Large intestine (tissue), 12 donors: ENCODE results near the gene OLFML1. TPM values are rescaled to one million over a fixed set of nuclear protein-coding genes. Genes with fewer than 3 reads are reported as not detected.
A peak's percentile ranks its signal among the peaks of the same experiment; 100 is the strongest.

Source experiments
- DNase-seq, 2 donors: peaks; one replicate each; pipeline versions ENCODE4 v3.0.0 to v3.0.0-alpha.2; 2013
- H3K27ac ChIP-seq: one replicate; pipeline ENCODE4 v1.5.1; 2013; ENCODE audit warnings: low read length
- H3K27me3 ChIP-seq: 2 replicates; pipeline ENCODE4 v1.6.1; 2013; ENCODE audit warnings: low read length; ENCODE audit not compliant: control insufficient read depth, insufficient read depth
- H3K36me3 ChIP-seq: 2 replicates; pipeline ENCODE4 v1.6.1; 2013; ENCODE audit warnings: low read length; ENCODE audit not compliant: control insufficient read depth, insufficient read depth
- H3K4me1 ChIP-seq: one replicate; pipeline ENCODE4 v1.6.1; 2013; ENCODE audit warnings: low read length; ENCODE audit not compliant: control insufficient read depth, insufficient read depth
- H3K4me3 ChIP-seq: one replicate; pipeline ENCODE4 v1.5.1; 2013; ENCODE audit warnings: low read length
- H3K9me3 ChIP-seq: one replicate; pipeline ENCODE4 v1.6.1; 2013; ENCODE audit warnings: mild to moderate bottlenecking, low read depth, low read length, moderate library complexity; ENCODE audit not compliant: control insufficient read depth
- WGBS: methylation state at CpG from one replicate; pipeline ENCODE4 v1.1.5; 2013; ENCODE audit warnings: low lambda C conversion rate; ENCODE audit not compliant: insufficient coverage; 5-methylcytosine and 5-hydroxymethylcytosine counted together
- long read RNA-seq, 11 donors: transcript quantifications; one replicate each; lab custom pipeline, GENCODE V29; 2026
- polyA plus RNA-seq: library from polyadenylated mRNA; unstranded; fragments of 120-200 nt; gene quantifications from one replicate; pipeline ENCODE4 v1.2.1, GENCODE V29; 2013

The OLFML1 gene
- polyA plus RNA-seq: 15.4 TPM
- long read RNA-seq, donor 1, partial matches to known transcripts: 0 of 4 reads
- long read RNA-seq, donor 1, other reads (novel, unspliced or antisense): 0 of 4 reads
- long read RNA-seq, donor 2, partial matches to known transcripts: 0 of 4 reads
- long read RNA-seq, donor 2, other reads (novel, unspliced or antisense): 0 of 4 reads
- long read RNA-seq, donor 3: 0 reads
- long read RNA-seq, donor 4, partial matches to known transcripts: 0 of 2 reads
- long read RNA-seq, donor 4, other reads (novel, unspliced or antisense): 0 of 2 reads
- long read RNA-seq, donor 5, transcript OLFML1-201 (3 exons, 2,792 nt): major isoform, 7 of 10 reads
- long read RNA-seq, donor 5, partial matches to known transcripts: 0 of 10 reads
- long read RNA-seq, donor 5, other reads (novel, unspliced or antisense): 0 of 10 reads
- long read RNA-seq, donor 6, partial matches to known transcripts: 0 of 5 reads
- long read RNA-seq, donor 6, other reads (novel, unspliced or antisense): 0 of 5 reads
- long read RNA-seq, donor 7, transcript OLFML1-201 (3 exons, 2,792 nt): major isoform, 6 of 12 reads
- long read RNA-seq, donor 7, partial matches to known transcripts: 5 of 12 reads
- long read RNA-seq, donor 7, other reads (novel, unspliced or antisense): 0 of 12 reads
- long read RNA-seq, donor 8, transcript OLFML1-201 (3 exons, 2,792 nt): major isoform, 5 of 7 reads
- long read RNA-seq, donor 8, partial matches to known transcripts: 0 of 7 reads
- long read RNA-seq, donor 8, other reads (novel, unspliced or antisense): 0 of 7 reads
- long read RNA-seq, donor 9, transcript OLFML1-201 (3 exons, 2,792 nt): major isoform, 6 of 7 reads
- long read RNA-seq, donor 9, partial matches to known transcripts: 0 of 7 reads
- long read RNA-seq, donor 9, other reads (novel, unspliced or antisense): 0 of 7 reads
- long read RNA-seq, donor 10, partial matches to known transcripts: 0 of 5 reads
- long read RNA-seq, donor 10, other reads (novel, unspliced or antisense): 0 of 5 reads
- long read RNA-seq, donor 11, partial matches to known transcripts: 0 of 3 reads
- long read RNA-seq, donor 11, other reads (novel, unspliced or antisense): 0 of 3 reads

DNA sequence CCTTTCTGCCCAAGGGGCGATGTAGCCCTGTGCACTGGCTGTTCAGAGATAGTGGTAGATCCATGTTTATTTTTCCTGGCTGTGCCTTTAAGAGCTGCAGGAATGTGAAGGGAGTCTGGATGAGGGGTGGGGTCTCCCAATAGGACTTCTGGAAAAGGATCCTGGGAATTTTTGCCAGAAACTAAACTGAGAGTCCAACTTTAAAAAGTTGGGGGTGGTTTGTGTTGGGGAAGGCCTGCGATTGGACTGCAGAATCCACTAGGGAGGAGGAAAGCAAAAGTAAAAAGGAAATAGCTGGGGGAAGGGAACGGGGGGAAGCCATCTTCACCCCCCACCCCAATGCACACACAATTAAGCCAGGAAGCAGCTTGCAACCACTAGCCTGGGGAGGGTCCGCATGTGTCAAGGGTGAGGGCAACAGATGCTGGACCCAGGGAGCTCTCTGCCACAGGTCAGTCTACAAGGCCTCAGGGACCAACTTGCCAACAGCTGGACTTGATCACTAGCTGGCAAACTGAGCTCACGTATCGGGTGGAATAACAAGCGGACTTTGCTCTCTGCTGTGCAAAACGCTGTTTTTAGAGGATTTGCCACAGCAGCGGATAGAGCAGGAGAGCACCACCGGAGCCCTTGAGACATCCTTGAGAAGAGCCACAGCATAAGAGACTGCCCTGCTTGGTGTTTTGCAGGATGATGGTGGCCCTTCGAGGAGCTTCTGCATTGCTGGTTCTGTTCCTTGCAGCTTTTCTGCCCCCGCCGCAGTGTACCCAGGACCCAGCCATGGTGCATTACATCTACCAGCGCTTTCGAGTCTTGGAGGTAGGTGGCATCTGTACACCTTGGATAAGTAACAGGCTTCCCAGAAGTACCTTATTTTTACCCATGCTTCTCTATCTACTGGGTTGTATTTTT, at the start of gene OLFML1:
TSS of gene OLFML1 (plus strand) at position 321 of the 912 bp plus-strand sequence. CDS start at position 691, 370 bp downstream.
- Histone ChIP-seq H3K27ac (peak within 1 kb of the TSS; percentile 41), H3K4me1 (no peaks in the 10 kb centered on the region), H3K9me3 (no peaks in the 10 kb centered on the region), H3K36me3 (no peaks in the 10 kb centered on the region), H3K4me3 (peak within 1 kb of the TSS; percentile 36), H3K27me3 (no peaks in the 10 kb centered on the region)
- peak in 1 of 2 donors; percentile 29 for DNase-seq
- WGBS: 64% methylated on average over 3 of the region's 15 CpGs

DNA sequence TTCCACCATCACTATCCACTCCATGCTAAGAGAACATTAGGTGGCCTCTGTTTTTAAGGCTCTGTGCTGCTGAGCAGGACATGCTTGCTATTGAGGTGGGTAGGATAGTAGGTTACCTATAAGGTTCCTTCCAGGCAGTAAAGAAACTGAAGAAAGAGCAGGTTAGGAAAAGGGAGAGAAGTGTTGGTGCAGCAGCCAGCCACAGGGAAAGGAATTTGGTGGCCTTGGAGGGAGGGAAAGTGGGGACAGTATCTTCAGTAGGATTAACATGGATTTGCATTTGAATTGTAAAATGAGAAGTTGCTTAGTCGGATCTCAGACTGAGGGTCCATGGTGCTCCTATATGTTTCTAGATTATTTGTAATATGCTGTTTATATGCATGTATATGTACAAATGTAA, 49.2 kb upstream of the OLFML1 start:
- Histone ChIP-seq H3K9me3 (no peaks in the 10 kb centered on the region), H3K36me3 (no peaks in the 10 kb centered on the region), H3K27ac (no peak overlapping the region), H3K4me1 (no peaks in the 10 kb centered on the region), H3K4me3 (no peak overlapping the region), H3K27me3 (no peaks in the 10 kb centered on the region)
- no peak for DNase-seq
- no CpG with 5 or more reads among the region's 1 CpG for WGBS

DNA sequence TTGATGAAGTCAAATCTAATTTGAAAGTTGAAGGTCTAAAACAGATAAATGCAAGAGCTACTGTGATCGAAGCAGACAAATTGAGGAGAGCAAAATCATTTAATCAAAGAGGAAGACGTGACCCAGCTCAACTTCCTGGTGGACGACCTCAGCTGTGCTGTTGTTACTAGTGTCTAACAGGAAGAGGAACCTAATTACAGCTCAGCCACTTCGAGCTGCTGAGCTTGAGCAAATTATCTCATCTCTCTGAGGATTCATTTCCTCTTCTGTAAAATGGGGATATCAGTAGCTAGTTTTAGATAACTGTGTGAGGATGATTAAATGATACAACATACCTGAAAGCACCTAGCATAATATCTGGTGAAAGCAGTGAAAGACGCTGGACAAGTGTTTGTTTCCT, 48.6 kb upstream of the OLFML1 start:
- Histone ChIP-seq H3K4me3 (no peak overlapping the region), H3K4me1 (no peaks in the 10 kb centered on the region), H3K9me3 (no peaks in the 10 kb centered on the region), H3K36me3 (no peaks in the 10 kb centered on the region), H3K27ac (no peak overlapping the region), H3K27me3 (no peaks in the 10 kb centered on the region)
- WGBS: 65% methylated on average over 2 of the region's 5 CpGs
- DNase-seq: no peak

GRCh38 chr11:7437696-7438095, 47.6 kb upstream of the OLFML1 start:
- H3K9me3 ChIP-seq: no peaks in the 10 kb centered on the region
- no peaks in the 10 kb centered on the region for H3K36me3 ChIP-seq
- H3K27me3 ChIP-seq: no peaks in the 10 kb centered on the region
- no peak for DNase-seq
- H3K4me1 ChIP-seq: no peaks in the 10 kb centered on the region
- no peak overlapping the region for H3K4me3 ChIP-seq
- no CpG with 5 or more reads among the region's 3 CpGs for WGBS
- no peak overlapping the region for H3K27ac ChIP-seq

DNA sequence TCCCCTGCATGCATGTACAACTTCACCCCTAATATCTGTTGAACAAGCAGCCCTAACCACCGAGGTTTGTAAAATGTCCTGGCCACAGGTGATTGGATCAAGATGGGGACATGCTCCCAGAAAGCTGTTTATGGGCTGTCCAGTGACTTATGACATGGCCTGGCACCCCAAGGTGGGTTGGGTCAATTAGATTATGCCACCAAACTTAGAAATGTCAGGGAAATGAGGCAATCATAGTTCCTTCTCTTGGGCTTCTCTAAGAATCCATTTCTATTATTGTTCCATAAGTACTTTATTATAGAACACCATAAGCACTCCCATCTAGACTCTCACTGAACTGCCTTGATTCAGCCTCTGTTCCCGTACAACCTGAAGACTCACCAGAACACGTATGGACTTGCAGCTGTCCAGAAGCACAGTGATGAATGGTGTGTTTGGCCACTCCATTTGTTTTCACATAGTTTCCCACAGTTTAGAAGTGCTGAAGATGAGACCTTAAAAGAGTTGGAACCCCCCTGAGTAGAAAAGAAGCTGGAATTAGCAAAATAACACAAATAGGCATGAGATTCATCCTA, 45.5 kb upstream of the OLFML1 start:
- WGBS: no CpG with 5 or more reads among the region's 3 CpGs
- no peak overlapping the region for H3K4me3 ChIP-seq
- no peak overlapping the region for H3K27ac ChIP-seq
- no peaks in the 10 kb centered on the region for H3K36me3 ChIP-seq
- H3K27me3 ChIP-seq: no peaks in the 10 kb centered on the region
- H3K9me3 ChIP-seq: no peaks in the 10 kb centered on the region
- DNase-seq: no peak
- no peaks in the 10 kb centered on the region for H3K4me1 ChIP-seq

- no peak overlapping the region for H3K27ac ChIP-seq
- H3K4me3 ChIP-seq: no peak overlapping the region
- peak; percentile 24 to 41 for DNase-seq
- H3K27me3 ChIP-seq: no peaks in the 10 kb centered on the region
- 0% methylated on average over 1 of the region's 6 CpGs for WGBS
- H3K36me3 ChIP-seq: no peaks in the 10 kb centered on the region
- H3K9me3 ChIP-seq: no peaks in the 10 kb centered on the region
- no peaks in the 10 kb centered on the region for H3K4me1 ChIP-seq
Measured at GRCh38 chr11:7442588-7443215, 42.6 kb upstream of the OLFML1 start.

DNA sequence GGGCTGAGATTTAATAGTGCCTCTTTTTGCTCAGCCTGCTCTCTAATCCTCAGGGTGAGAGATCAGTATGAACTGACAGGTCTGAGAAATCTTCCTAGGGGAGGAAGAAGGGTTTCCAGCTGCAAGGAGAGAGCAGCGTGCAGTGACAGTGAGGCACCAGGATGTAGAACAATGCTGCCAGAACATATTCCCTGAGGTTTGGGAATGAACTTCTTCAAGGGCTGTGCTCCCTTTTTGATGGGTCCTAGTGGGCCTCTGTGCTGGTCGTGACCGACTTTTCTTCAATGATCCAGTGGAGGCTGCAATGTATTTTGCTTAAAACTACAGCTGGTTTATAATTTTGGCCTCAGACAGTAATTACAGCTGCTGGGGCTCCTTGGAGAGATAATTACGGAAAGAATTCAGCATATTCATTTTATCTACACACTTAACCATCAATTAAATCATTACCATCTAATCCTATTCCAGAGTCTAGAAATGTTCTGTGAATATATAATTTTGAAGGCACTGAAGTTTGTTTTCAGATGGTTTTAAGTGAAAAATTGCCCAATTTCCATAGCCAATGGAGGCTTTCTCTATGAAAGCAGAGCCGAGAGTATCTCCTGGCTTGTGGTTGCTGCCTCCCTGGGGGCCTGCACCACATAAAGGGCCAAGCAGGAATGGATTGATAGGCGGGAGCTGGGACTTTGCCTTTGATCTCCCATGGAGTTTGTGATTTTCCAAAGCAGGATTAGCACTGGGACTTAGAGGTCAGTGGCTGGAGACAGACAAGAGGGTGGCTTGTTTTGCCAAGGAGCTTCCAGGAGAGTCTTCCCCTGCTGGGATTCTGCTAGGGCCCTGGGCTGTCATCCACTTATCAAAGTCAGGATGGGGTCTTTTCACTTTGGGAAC, 41.0 kb upstream of the OLFML1 start:
- no peak overlapping the region for H3K27ac ChIP-seq
- no peaks in the 10 kb centered on the region for H3K9me3 ChIP-seq
- no peaks in the 10 kb centered on the region for H3K36me3 ChIP-seq
- no peak overlapping the region for H3K4me3 ChIP-seq
- no peak for DNase-seq
- H3K4me1 ChIP-seq: no peaks in the 10 kb centered on the region
- no peaks in the 10 kb centered on the region for H3K27me3 ChIP-seq
- WGBS: no CpG with 5 or more reads among the region's 6 CpGs

GRCh38 chr11:7445564-7445963, 39.7 kb upstream of the OLFML1 start:
- Histone ChIP-seq H3K27me3 (no peaks in the 10 kb centered on the region), H3K4me3 (no peak overlapping the region), H3K4me1 (no peaks in the 10 kb centered on the region), H3K9me3 (no peaks in the 10 kb centered on the region), H3K27ac (no peak overlapping the region), H3K36me3 (no peaks in the 10 kb centered on the region)
- WGBS: 83% methylated on average over 2 of the region's 5 CpGs
- no peak for DNase-seq
